Measurements from ENCODE around the gene TJP3.

Gene TJP3

DNA sequence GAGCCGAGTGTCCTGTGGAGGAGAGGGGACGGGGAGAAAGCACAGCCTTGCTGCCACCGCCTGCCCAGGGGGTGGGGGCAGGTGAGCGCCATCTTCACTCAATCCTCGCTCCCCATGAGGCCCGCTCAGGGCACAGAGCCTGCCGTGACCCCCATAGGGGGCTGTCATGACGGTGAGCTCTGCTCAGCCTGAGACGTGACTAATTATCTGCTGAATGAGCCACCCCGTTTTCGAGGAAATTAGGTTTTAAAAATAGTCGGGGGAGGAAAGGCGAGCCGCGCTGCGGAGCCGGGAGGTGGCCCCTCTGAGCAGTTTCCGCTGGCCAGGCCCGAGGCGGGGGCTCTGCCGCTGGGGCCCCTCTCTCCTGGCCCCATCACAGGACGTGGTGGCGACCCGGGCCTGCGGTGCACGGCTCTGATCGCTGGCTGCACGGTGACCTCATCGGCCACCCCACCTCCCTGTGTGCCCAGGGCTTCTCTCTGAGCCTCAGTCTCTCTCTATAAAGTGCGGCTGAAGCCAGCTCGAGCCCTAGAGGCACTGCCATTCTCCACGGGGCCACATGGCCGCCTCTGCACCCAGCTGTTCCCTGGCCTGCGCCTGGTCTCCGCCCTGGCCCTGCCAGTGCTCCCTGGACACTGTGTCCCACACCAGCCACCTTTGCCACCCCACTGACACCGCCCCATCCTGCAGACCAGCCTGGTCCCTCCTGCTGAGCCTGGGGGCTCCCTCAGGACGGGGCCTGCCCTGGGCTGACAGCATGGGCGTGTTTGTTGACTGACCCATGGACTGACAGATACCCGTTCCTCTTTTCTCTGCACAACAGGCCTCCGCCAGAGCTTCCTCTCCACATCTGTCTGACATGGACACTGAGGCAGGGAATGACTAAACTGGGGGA, 36.3 kb upstream of the TJP3 start:
- DNase-seq: no peak

DNA sequence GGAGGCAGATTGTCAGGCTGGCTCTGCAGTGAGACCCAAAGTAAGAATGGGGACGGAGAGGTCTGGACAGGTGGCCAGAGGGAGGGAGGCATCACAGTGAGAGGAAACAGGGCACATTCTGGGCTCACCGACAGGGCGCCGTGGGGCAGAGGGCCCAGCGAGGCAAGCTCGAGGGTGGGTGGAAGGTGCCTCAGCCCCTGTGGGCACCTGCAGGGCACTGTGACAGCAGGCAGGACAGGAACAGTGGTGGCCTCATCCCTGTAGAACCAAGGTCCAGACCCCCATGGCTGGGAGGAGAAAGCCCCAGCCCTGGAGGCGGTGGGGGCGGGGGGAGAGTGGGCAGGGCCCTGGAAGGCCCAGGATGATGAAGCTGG, 35.6 kb upstream of the TJP3 start:
- no peak for DNase-seq

DNA sequence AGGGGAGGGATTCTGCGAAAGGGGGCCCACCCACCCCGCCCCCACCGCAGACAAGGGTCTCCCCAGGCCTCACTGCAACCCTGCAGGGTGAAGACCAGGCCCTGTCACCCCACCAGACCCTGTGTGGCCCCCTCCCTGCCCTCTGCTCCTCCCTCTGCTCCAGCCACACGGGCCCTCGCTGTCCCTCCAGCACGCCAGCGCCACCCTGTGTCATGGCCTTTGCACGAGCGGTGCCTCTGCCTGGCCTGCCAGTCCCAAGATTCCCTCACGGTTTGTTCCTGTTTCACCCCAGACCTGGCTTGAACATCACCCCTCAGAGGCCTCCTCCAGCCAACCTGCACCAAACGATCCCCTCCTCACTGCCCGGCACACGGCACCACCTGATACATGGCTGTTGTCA, 35.2 kb upstream of the TJP3 start:
- DNase-seq: no peak

DNA sequence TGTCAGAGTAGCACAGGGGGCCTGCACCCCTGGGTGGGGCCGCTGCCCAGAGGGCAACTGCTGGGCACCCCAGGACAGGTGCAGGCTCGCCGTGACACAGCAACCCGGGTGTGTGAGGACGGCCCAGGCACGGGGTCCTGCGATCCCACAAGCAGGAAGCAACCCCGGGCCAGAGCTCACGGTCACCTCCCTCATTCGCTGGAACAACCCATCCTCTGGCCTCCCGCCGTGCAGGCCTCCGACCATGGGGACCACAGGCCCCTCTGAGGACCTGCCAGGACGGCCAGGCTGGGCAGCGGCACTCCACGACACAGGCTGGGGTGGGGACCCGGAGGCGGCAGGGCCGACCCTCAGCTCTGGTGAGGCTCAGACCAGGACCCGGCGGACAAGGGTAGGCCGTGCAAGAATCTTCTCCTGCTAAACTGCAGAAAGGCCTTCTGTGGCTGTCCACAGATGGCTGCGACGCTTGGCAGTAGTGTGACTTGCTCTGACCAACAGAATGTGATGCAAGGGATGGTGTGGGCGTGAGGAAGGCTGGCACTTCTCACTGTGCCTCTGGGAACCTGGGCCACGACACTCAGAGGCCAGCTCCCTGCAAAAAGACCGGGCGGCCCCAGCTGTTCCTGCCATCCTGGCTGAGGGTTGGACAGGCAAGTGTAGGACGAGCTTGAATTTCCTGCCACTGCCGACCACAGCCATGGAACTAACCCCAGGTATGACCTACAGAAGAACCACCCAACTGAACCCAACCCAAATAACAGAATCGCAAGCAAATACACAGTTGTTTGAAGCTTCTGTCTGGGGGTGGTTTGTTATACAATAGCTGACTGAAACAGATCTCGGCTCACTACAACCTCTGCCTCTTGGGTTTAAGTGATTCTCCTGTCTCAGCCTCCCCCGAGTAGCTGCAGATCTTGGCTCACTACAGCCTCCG, 34.4 kb upstream of the TJP3 start:
- no peak for DNase-seq

DNA sequence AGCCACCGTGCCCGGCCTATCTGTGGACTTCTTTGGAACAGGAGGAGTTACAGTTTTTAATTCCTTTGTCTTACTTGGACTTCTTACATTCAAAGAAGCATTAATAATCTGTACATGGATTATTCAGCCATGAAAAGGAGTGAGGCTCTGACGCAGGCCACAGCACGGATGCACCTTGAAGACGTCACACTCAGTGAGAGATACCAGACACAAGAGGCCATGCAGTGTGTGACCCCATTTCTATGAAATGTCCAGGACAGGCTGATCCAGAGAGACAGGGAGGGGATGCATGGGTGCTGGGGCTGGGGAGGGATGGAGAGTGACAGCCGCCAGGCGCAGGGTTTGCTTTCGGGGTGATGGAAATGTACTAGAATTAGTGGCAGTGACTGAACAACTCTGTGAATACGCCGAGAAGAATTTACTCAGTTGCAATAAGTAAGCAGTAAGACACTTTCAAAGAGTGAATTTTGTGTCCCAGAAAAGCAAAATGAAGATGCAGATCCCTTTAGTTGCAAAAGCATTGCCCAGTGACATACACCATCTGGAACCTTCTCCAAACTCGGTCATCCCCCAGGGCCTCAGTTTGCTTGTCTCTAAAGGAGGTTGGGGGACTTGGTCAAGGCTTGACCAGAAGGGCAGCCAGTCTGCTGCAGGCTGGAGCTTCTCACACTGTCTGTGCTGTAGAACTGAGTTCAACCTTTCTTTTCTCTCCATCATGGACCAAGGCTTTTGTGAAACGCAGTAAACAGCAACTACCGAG, 33.2 kb upstream of the TJP3 start:
- no peak for DNase-seq

DNA sequence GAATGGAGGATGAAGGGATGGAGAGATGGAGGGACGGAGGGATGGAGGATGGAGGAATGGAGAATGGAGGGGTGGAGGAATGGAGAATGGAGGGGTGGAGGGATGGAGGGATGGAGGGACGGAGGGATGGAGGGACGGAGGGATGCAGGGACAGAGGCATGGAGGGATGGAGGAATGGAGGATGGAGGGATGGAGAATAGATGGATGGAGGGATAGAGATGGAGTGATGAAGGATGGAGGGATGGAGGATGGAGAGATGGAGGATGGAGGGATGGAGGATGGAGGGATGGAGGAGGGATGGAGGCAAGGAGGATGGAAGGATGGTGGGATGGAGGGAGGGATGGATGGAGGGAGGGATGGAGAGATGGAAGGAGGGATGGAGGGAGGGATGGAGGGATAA, 30.0 kb upstream of the TJP3 start:
- DNase-seq: no peak

DNA sequence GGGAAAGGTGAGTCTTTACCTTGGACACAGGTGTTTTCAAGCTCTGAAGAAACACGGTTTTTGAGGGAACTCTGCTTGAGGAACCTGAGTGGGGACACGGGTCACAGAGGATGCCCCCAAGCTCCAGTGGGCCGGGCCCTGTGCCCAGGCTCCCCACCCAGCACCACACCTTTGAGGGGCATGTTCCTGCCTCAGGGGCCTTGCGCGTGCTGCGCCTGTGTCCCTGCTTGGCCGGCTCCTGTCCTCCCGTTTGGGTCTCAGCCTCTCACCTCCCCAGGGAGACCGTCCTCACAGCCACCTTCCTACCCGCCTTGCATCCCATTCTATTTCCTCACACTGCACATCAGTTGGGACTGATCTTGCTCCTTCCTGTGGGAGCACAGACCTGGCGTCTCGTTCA, 29.0 kb upstream of the TJP3 start:
- no peak for DNase-seq

DNA sequence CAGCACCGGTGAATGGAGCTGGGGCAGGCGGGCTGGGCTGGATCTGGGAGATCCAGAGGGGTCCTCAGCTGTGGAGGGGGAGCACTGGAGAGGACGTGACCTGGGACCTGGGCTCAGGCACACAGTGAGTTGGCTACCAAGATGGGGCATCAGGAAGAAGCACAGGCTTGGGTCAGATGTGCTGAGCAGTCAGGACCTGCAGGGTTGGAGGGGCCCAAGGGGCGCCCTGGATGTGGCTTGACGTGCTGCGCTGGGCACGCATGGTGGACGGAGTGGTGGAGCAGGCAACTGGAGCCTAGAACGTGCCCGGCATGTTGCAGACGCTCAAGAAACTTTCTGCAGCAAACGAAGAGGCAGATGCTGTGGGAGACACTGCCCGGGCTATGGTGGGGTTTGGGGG, 28.6 kb upstream of the TJP3 start:
- DNase-seq: no peak

DNA sequence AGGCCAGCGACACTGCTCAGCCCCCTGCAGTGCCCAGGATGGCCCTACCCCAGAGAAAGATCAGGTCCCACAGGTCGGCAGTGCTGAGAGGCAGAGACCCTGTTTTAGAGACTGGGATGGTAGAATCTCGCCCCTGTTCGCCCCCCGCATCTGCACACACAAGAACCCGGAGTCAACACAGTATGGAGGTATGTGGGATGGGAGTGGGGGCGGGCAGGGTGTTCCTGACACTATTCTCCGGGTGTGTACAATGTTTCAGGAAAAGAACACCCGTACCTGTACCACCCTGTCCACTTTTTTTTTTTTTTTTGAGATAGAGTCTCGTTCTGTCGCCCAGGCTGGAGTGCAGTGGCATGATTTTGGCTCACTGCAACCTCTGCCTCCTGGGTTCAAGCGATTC, 27.2 kb upstream of the TJP3 start:
- no peak for DNase-seq

DNA sequence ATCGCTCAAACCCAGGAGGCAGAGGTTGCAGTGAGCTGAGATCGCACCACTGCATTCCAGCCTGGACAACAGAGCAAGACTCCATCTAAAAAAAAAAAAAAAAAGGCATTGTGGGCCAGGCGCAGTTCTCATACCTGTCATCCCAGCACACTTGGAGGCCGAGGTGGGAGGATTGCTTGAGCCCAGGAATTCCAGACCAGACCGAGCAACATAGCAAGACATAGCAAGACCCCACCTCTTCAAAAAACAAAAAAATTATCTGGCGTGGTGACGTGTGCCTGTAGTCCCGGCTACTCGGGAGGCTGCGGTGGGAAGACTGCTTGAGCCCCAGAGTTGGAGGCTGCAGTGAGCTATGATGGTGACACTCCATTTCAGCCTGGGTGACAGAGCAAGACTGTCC, 25.9 kb upstream of the TJP3 start:
- DNase-seq: no peak

DNA sequence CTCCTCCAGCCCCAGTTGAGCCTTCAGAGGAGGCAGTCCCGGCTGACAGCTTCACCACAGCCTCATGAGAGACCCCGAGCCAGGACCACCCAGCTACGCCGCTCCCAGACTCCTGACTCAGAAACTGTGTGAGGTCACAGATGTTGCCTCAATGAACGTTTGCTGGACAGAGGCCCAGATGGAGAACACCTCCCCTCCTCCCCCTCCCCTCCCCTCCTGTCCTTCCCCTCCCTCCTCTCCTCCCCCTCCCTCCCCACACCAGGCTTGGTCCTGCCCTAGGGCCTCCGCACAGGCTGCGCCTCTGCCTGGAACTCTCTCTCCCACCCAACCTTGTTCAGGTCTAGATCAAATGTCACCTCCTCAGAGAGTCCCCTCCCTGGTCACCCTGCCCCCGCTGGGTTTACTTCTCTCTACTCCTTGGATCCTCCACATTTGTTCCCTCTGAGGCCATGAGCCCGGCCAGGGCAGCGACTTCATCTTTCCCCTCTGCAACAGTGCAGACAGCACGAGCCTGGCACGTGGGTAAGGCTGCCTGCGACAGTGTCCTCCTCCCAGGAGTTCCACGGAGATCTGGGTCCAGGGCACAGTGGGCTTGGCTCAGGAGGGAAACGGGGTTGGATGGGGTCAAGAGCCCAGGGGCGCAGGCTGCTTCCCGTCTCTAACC, 25.3 kb upstream of the TJP3 start:
- DNase-seq: no peak

DNA sequence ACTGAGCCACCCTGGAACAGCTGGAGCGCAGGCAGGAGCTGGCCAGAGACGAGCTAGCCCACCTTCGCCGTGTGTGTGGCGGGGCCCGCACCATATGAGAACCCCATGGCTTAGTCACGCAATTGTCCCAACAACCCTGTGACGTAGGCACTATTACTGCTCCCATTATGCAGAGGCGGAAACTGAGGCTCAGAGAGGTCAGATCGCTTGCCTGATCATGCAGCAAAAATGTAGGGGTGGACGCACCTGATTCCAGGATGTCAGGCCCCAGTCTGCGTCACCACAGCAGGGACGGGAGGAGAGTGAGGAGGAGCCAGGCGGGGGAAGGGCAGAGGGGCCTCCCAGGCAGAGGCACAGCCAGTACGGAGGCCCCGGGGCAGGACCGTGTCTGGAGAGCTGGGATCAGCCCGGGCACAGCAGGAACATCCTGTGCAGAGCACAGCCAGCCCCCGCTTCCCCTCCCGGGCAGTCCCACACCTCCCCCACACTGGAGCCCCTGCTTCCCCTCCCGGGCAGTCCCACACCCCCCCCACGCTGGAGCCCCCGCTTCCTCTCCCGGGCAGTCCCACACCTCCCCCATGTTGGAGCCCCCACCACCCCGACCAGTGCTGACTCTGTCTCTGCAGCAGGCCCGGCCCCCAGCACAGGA, 24.7 kb upstream of the TJP3 start:
- no peak for DNase-seq

DNA sequence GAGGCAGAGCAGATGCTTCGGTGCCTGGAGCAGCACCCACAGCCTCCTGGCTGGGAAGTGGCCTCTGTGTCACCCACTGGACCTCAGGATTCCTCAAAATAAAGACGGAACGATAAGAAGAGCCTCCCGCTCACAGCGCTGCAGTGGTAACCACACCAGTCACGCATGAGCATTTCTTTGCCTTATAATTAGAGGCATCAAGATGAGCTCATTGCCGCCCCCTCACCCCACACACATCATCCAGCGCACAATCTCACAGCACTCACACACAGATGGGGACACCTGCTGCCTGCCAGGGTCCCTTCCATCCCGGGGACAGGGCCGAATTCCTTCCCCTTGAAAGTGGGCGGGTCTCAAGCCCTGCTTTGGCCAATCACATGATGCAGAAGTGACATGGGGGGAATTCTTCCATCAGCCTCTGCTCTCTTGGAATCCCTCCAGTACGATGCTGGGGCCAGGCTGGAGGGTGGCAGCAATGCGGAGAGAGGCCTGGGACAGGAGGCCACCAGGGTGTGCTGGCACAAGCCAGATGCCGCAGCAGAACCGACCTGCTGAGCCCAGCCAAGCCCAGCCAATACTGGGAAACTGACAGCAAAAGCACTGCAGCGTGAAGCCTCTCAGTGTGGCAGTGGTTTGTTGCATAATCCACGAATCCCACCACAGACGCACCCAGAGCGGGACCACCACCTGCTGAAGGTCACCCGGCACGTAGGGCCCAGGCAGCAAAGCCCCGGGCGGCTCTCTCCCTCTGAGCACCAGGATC, 23.9 kb upstream of the TJP3 start:
- no peak for DNase-seq

DNA sequence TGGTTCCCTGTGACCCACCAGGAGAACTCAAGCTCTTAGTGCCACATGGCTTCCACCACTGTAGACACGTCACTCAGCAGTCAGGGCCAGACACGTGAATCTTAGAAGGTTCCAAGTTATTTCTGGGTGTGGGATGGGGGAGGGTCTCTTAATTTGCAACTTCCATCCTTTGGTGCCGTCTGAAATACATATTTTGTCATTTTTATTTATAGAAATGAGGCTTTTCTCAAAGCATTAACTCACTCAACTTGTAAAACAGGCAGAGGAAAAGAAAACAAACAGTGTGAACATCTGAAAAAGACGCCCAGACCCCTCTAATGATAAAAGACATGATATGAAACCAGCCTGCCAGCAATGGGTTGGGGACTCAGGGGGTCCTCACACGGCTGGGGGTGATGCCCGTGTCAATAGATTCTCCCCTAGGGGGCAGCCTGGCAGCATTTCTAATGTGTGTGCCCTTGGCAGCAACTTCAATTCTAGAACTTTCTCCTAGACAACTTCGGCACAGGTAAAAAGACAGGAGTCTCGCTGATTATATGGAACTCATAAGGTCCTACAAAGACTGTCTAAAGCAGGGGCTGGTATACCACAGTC, 23.3 kb upstream of the TJP3 start:
- no peak for DNase-seq

DNA sequence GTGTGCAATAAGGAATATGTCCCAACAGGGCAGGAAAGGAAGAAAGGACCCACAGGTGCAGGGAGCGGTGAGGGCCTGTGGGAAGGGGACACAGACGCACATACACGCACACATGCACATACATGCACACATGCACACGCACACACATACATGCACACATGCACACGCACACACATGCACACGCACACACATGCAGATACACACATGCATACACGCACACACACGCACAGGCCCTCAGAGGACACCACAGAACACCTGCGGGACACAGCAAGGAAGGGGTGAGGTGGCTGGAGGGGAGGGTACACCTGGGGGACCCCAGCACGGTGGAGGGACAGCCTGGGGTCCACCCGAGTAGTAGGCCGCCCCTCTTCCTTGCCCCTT, 20.8 kb upstream of the TJP3 start:
- no peak for DNase-seq

DNA sequence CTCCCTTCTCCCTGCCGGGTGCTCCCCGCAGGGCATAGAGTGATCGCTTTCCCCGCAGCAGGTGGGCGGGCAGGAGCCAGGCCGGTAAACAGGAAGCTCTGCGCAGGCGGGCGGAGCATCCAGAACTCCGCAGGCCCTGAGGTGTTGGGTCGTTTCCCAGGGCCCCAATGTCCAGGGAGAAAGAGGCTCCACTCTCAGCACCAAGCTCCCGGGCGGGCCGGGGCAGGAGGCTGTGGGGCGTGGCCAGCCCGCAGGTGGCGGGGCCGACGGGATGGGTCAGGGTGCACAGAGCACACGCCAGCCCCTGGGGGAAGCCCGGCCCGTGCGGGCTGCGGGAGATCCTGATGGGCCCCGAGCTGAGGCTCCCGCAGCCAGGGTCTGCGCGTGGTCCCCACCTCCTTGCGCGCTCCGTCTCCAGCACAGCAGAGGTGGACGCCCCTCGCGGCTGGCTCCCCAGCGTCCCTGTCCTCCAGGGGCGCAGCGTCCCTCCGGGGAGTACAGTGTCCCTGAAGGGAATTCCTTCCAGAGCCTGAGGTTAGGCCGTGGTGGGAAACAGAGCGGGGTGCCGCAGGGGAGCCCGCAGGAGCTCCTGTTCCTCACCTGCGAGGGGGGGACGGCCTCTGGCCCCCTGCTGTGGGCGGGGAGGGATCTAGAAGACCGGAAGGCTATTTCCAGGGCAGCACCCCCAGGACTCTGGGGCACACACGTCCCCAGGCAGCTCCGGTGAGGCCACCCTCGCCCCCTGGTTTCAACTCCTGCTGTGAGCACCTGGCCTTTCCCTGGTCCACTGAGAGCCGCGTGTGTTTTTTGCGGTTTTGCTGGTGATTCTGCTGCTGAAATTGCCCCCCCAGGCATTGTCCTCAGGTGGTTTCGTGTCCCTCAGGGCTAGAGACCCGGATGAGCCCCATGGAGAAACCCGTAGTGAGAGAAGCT, 20.1 kb upstream of the TJP3 start:
- peak; percentile 19 for DNase-seq

DNA sequence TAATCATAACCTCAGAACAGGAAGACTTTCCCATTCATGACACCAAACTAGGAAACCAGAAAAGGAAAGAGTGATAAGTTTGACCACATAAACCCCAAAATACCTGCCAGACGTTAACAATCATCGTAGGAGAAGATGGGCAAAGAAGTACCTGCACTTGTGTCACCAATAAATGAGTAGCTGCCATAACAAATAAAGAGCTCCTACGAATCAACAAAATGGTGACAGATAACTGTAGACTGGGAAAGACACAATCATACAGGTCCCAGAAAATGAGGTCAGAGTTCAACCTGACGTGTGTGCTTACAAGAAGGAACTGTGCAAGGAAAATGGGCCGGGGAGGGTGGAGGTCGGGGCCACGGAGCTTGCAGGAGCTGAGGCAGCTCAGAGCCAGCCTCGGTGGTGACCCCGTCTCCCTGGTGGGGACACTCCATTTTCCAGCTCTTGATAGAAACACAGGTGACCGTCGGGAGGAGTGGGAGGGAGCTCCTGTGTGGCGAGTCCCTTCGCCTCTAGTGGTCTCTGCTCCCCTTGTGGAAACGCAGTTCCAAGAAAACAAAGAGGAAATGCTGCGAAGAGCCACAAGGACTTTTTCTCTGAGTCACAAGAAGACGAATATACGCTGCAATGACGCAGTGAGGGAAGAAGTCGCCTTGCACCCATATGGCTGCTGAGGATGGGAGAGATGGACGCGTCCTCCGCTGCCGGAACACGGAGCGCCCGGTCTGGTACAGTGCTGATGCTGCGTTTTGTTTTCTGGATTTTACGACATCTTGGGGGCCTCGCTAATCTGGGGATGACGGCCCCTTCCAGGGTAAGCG, 17.4 kb upstream of the TJP3 start:
- no peak for DNase-seq

DNA sequence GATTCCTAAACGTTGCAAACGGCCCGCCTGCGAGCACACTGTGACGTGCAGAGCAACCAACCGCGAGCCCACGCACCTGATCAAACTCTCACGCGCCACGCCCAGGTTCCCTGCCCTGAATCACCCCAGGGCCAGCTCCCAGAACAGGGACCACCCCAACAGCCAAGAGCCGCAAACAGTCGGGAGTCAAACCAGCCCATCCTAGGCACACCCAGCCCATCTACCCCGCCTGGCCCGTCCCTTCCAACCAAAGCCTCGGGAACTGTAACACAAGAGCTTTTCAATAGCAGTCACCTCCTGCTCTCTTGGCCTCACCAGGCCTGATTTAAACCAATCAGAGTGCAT, 16.8 kb upstream of the TJP3 start:
- no peak for DNase-seq

DNA sequence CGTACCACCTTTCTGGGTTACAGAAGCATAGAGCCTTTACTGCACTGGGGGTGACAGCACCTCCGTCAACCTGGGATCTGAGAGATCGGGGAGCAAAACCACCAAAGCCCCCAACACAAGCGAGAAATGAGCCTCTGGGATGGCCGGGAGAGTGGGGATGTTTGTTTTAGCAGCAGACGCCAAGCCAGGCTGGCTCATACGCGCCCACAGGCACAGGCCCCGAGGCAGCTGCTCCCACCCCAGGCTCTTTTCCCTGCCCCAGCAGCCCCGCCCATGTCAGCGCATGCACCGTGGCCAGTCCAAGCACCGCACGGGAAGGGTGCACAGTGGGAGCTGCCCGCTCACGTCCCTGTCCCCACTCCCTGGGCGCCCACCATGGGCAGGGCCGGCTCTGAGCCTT, 16.5 kb upstream of the TJP3 start:
- no peak for DNase-seq

Measured in T-helper 9 cell (primary cell).